Motor neuron (in vitro differentiated cells): ENCODE measurements around the gene POT1. TPM values are rescaled to one million over a fixed set of nuclear protein-coding genes. Genes with fewer than 3 reads are reported as not detected.

Source experiments
- ATAC-seq, 8 experiments: fragments of 200-7000 bp; cut with Tn5 transposase; replicated peaks in 6 of 8; 2 replicates each; pipeline ENCODE4 v1.8.0; 2021; ENCODE audit warnings: mild to moderate bottlenecking in 8 of 8, moderate library complexity in 8 of 8
- H3K27ac ChIP-seq, 2 donors: fragments of 250-450 bp; sonication (Bioruptor Pico); 2 replicates each; pipeline ENCODE4 v1.9.0; 2021; ENCODE audit warnings: antibody characterized with exemption in 2 of 2, mild to moderate bottlenecking in 2 of 2, moderate library complexity in 1 of 2
- H3K4me1 ChIP-seq, 2 donors: fragments of 250-450 bp; sonication (Bioruptor Pico); replicated peaks in 1 of 2; 2 replicates each; pipeline ENCODE4 v1.6.1; 2021; ENCODE audit warnings: antibody characterized with exemption in 2 of 2, mild to moderate bottlenecking in 2 of 2, moderate library complexity in 1 of 2
- H3K4me3 ChIP-seq, 5 donors: fragments of 250-450 bp; sonication (Bioruptor Pico); 2 replicates each; pipeline ENCODE4 v1.9.0; 2021; ENCODE audit warnings: antibody characterized with exemption in 5 of 5, mild to moderate bottlenecking in 5 of 5, moderate library complexity in 4 of 5
- WGBS, 10 experiments: fragments of 450-650 bp; shearing (Covaris generic); methylation state at CpG; one replicate each; pipeline ENCODE4 v1.0.0; 2022; 5-methylcytosine and 5-hydroxymethylcytosine counted together
- in situ Hi-C, 9 experiments: fragments of 400-800 bp; cut with MboI; loops; one replicate each; pipeline ENCODE4 v1.15.0; 2021; ENCODE audit warnings: low sequenced_read_pairs in 9 of 9, low pct_unique_long_range_greater_than_20kb in 2 of 9; ENCODE audit not compliant: unreplicated experiment in 9 of 9
- total RNA-seq, 8 experiments: library from RNA; unstranded; fragments of 300-600 nt; gene quantifications; 2 replicates each; pipeline versions ENCODE4 v1.2.3 to v1.2.4, GENCODE V29; 2022

Gene POT1
- total RNA-seq, 8 experiments from 2014 or later: 18.6 to 43.3 (median 28.7) TPM

DNA sequence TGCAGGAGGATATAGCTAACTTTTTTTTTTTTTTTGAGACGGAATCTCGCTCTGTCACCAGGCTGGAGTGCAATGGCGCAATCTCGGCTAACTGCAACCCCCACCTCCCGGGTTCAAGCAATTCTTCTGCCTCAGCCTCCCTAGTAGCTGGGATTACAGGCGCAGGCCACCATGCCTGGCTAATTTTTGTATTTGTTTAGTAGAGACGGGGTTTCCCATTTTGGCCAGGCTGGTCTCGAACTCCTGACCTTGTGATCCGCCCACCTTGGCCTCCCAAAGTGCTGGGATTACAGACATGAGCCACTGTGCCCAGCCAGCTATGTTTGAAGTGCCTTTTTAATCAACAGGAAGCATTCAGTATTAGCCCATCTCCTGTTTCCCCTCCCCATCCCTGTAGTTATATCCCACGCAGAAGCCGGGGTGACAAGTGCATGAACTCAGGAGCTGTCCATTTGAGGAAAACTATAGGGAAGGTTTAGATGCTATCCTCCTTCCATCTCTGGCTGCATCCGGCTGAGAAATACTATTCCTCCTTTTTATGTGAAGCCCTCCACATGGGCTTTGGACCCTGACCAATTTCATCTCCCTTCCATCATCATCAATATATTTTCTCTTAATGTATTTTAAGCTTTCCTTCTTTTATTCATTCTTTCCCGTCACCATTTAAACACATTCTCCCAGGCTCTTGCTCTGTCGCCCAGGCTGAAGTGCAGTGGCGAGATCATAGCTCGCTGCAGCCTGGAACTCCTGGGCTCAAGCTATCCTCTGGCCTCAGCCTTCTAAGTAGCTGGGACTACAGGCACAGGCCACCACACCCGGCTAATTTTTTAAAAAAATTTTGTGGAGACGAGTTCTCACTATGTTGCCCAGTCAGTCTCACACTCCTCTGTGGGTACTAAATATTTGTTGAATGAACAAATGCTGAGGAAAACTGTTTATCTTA, 1.3 kb upstream of the POT1 start:
- 67 to 100% (median 95%) methylated on average over 3 to 13 of the region's 18 CpGs for WGBS, 10 experiments
- no peak for ATAC-seq
- H3K27ac ChIP-seq: peak overlapping the region in 1 of 2 donors; percentile 31
- in situ Hi-C loops: no loop called here
- H3K4me1 ChIP-seq: peaks cover 6 to 13% of the 10 kb centered on the region in 2 donors
- no peak overlapping the region for H3K4me3 ChIP-seq

DNA sequence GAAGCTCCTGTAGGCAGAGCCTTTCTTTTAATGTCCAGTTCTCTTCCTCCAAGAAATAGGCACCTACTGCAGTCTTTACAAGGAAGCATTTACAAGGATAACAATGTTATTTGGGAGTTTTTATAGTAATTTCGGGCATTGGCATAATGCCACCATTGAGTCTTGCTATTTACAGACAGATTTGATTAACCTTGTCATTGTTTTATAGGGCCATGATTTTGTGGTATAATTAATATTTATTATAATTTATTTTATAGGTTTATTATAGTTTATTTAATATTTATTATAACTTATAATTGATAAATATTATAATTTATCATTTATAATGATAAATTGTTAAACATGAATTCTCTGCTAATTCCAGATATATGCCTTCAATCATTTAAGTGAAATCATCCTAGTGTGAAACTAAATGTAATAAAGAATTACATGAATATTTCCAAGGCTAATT, 573 bp upstream of the POT1 start:
- in situ Hi-C loops: no loop called here
- Histone ChIP-seq H3K27ac (peak overlapping the region; percentile 63 to 86), H3K4me3 (peak overlapping the region; percentile 43 to 60 (median 55)), H3K4me1 (peaks cover 6 to 15% of the 10 kb centered on the region in 2 donors)
- ATAC-seq: no peak
- 0 to 67% (median 0%) methylated on average over 1 of the region's 1 CpG; no CpG with 5 or more reads in 3 of the 10 experiments for WGBS, 10 experiments

DNA sequence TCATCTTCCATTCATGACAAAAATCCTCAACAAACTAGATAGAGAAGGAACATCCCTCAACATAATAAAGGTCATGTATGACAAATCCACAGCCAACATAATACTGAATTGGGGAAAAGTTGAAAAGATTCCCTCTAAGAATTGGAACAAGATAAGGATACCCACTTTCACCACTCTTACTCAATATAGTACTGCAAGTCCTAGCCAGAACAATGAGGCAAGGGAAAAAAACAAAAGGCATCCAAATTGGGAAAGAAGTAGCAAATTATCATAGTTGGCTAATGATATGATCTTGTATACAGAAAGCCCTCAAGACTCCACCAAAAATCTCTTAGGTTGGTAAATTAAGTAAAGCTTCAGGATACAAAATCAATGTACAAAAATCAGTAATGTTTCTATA, 4.7 kb downstream of the POT1 start:
- Histone ChIP-seq H3K27ac (no peak overlapping the region), H3K4me1 (peaks cover 6 to 15% of the 10 kb centered on the region in 2 donors), H3K4me3 (no peak overlapping the region)
- ATAC-seq: no peak
- in situ Hi-C loops: no loop called here

- in situ Hi-C loops: no loop called here
- Histone ChIP-seq H3K4me3 (no peak overlapping the region), H3K4me1 (peaks cover 0 to 3% of the 10 kb centered on the region in 2 donors), H3K27ac (no peak overlapping the region)
- ATAC-seq: no peak
These were observed 7.4 kb downstream of the POT1 start for GRCh38 chr7:124922200-124922599.

- no peak overlapping the region for H3K4me3 ChIP-seq
- 100% methylated on average over 2 of the region's 2 CpGs; no CpG with 5 or more reads in 7 of the 10 experiments for WGBS, 10 experiments
- H3K27ac ChIP-seq: no peak overlapping the region
- in situ Hi-C loops: no loop called here
- ATAC-seq: peak in 1 of 8 experiments; percentile 40
- H3K4me1 ChIP-seq: no peaks in the 10 kb centered on the region
These were observed 9.8 kb downstream of the POT1 start for GRCh38 chr7:124919841-124920240.

DNA sequence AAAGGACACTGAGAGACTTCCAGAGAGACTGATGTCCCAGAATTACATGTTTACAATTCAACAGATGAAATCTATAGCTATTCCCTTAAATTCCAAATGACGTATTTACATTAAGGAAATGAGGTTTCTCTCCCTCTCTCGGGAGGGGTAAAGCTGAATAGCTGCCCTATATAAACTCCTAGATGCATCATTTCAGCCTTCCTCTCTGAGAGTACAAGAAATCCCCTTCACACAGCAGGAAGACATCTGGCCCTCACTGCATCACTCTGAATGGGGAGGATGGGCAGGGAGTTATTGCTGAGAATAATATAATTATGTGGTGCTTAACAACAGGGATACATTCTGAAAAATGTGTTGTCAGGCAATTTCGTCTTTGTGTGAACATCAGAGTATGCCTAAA, 11.0 kb downstream of the POT1 start:
- ATAC-seq: peak in 1 of 8 experiments; percentile 28
- H3K4me1 ChIP-seq: no peaks in the 10 kb centered on the region
- WGBS, 10 experiments: 52 to 100% (median 87%) methylated on average over 1 to 3 of the region's 3 CpGs; no CpG with 5 or more reads in 2 of the 10 experiments
- no peak overlapping the region for H3K27ac ChIP-seq
- in situ Hi-C loops: no loop called here
- H3K4me3 ChIP-seq: no peak overlapping the region

DNA sequence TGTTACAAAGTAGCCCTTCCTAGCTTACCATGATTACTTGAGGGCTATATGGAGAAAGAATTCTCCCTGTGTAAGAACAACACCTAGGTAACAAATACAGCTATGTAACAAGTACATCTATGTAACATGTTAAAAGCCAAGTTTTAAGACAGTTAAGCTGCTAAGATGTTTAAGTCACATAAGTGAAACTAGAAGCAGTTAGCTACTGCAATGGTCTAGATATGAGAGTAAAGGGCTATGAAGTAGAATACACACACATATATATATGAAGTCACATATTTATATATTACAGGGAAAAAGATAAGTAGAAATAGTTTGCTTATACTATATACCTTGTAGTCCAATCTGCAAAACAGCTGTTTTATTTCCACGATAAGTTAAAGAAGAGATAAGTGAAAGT, 14.4 kb downstream of the POT1 start:
- no peaks in the 10 kb centered on the region for H3K4me1 ChIP-seq
- ATAC-seq: no peak
- in situ Hi-C loops: no loop called here
- 40 to 100% (median 100%) methylated on average over 1 of the region's 1 CpG for WGBS, 10 experiments
- no peak overlapping the region for H3K27ac ChIP-seq
- H3K4me3 ChIP-seq: no peak overlapping the region

- Histone ChIP-seq H3K4me3 (no peak overlapping the region), H3K4me1 (no peaks in the 10 kb centered on the region), H3K27ac (no peak overlapping the region)
- in situ Hi-C loops: no loop called here
- ATAC-seq: no peak
- 0 to 92% (median 50%) methylated on average over 1 of the region's 1 CpG; no CpG with 5 or more reads in 1 of the 10 experiments for WGBS, 10 experiments
These were observed 15.3 kb downstream of the POT1 start for GRCh38 chr7:124914298-124914697.

- H3K4me1 ChIP-seq: no peaks in the 10 kb centered on the region
- ATAC-seq: no peak
- H3K4me3 ChIP-seq: no peak overlapping the region
- 90 to 100% (median 100%) methylated on average over 1 to 3 of the region's 4 CpGs; no CpG with 5 or more reads in 7 of the 10 experiments for WGBS, 10 experiments
- in situ Hi-C loops: no loop called here
- no peak overlapping the region for H3K27ac ChIP-seq
These were observed 16.7 kb downstream of the POT1 start for GRCh38 chr7:124912972-124913371.

- ATAC-seq: no peak
- Histone ChIP-seq H3K27ac (no peak overlapping the region), H3K4me1 (no peaks in the 10 kb centered on the region), H3K4me3 (no peak overlapping the region)
- in situ Hi-C loops: no loop called here
- WGBS, 10 experiments: 0 to 100% (median 0%) methylated on average over 1 of the region's 1 CpG; no CpG with 5 or more reads in 1 of the 10 experiments
These were observed 19.8 kb downstream of the POT1 start for GRCh38 chr7:124909808-124910207.

DNA sequence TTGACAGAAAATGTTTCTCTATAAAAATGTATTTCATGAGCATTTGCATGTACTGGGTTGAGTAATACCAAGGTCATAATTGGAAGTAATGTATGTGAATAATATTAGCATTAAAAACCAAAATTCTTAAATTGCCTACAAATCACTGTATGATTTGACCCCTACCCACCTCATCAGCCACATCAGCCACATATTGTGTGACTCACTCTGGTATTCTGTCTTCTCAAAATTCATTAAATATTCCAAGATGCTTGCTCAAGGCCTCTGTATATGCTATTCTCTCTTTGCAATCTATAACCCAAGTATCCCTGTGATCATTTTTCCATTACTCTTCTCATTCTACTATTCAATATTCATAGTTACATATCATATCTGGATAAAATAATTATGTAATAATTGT, 21.4 kb downstream of the POT1 start:
- Histone ChIP-seq H3K4me3 (no peak overlapping the region), H3K4me1 (no peaks in the 10 kb centered on the region), H3K27ac (no peak overlapping the region)
- peak in 5 of 8 experiments; percentile 34 to 85 (median 52) for ATAC-seq
- in situ Hi-C loops: no loop called here

DNA sequence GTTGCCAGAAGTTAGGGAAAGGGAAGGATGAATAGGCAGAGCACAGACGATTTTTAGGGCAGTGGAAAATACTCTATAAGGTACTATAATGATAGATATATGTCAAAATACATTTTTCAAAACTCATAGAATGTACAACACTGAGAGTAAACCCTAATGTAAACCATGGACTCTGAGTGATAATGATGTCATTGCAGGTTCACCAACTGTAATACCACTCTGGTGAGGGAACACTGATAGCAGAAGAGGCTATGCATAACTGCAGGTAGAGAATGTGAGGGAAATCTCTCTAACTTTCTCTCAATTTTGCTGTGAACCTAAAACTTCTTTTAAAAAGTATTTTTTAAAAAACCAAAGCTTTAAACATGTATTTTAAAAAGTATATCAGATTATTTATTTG, 22.1 kb downstream of the POT1 start:
- no peak overlapping the region for H3K4me3 ChIP-seq
- H3K27ac ChIP-seq: no peak overlapping the region
- in situ Hi-C loops: no loop called here
- no peak for ATAC-seq
- 50 to 100% (median 83%) methylated on average over 1 of the region's 1 CpG; no CpG with 5 or more reads in 5 of the 10 experiments for WGBS, 10 experiments
- H3K4me1 ChIP-seq: no peaks in the 10 kb centered on the region

DNA sequence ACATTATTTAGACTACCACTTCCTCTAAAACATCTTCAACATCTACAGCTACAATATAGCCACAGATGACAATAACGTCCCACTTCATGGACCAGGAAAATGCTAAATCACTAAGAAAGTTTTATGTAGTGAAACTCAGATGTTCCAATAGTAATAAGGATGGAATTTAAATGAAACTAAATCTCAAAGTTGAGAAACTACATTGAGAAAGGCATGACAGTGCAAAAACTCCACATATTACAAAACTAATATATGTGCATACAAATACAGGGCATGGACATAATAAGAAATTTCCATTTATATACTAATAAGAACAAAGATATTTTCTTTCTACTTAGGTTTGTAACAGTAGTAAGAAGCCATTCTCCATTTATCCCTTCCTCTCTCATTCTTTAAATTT, 31.1 kb downstream of the POT1 start:
- Histone ChIP-seq H3K4me1 (no peaks in the 10 kb centered on the region), H3K4me3 (no peak overlapping the region), H3K27ac (no peak overlapping the region)
- WGBS, 10 experiments: 30 to 100% (median 100%) methylated on average over 1 of the region's 1 CpG; no CpG with 5 or more reads in 2 of the 10 experiments
- ATAC-seq: peak in 2 of 8 experiments; percentile 73 to 77
- in situ Hi-C loops: no loop called here

DNA sequence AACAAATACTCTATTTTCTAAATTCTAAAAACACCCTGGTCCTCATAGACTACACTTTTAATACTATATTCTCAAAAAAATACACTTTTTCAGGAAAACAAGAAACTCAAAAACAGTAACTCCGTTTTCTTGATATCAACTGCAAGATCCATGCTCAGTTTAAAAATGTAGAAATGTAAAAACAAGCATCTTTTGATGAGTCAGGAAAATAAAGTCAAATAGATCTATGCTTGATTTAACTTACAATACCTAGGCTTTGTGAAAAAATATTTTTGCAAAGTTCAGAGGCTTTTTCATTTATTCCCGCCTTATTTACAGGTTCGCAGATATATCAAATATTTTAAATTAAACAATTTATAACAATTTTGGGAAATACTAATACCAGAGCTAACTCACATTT, 33.6 kb downstream of the POT1 start:
- Histone ChIP-seq H3K27ac (no peak overlapping the region), H3K4me1 (no peaks in the 10 kb centered on the region), H3K4me3 (no peak overlapping the region)
- no peak for ATAC-seq
- 81 to 100% (median 96%) methylated on average over 2 to 3 of the region's 3 CpGs for WGBS, 10 experiments
- in situ Hi-C loops: no loop called here
